SK-N-SH treated with all-trans-retinoic acid at 6 μM for 48 hours (cell line): ENCODE measurements around the gene XRCC1.
A peak's percentile ranks its signal among the peaks of the same experiment; 100 is the strongest.

Experiments
- ATAC-seq: fragments of 200-7000 bp; cut with Tn5 transposase; 3 replicates; pipeline ENCODE4 v1.9.1; 2020; ENCODE audit warnings: mild to moderate bottlenecking, moderate library complexity
- ARNTL ChIP-seq: fragments of 450-650 bp; formaldehyde crosslinking; IDR thresholded peaks from 2 replicates; pipeline ENCODE4 v1.5.0; 2020; ENCODE audit warnings: low read depth, mild to moderate bottlenecking, moderate library complexity, borderline replicate concordance
- BACH2 ChIP-seq: fragments of 250-450 bp; sonication (Bioruptor Pico); IDR thresholded peaks from 2 replicates; pipeline ENCODE4 v1.9.0; 2021; ENCODE audit warnings: mild to moderate bottlenecking, borderline replicate concordance
- CREB5 ChIP-seq: fragments of 250-450 bp; sonication (Bioruptor Pico); IDR thresholded peaks from 2 replicates; pipeline ENCODE4 v1.5.1; 2020; ENCODE audit warnings: low read depth, mild to moderate bottlenecking, moderate library complexity
- CSDC2 ChIP-seq: fragments of 250-450 bp; sonication (Bioruptor Pico); IDR thresholded peaks from 2 replicates; pipeline ENCODE4 v1.5.0; 2020; ENCODE audit warnings: mild to moderate bottlenecking, moderate library complexity
- CSRNP3 ChIP-seq: fragments of 250-450 bp; sonication (Bioruptor Pico); IDR thresholded peaks from 2 replicates; pipeline ENCODE4 v1.5.1; 2021; ENCODE audit warnings: mild to moderate bottlenecking, moderate library complexity
- GLIS3 ChIP-seq: fragments of 250-450 bp; sonication (Bioruptor Pico); IDR thresholded peaks from 2 replicates; pipeline ENCODE4 v1.5.0; 2020; ENCODE audit warnings: mild to moderate bottlenecking, moderate library complexity
- ISL1 ChIP-seq: fragments of 250-450 bp; sonication (Bioruptor Pico); IDR thresholded peaks from 2 replicates; pipeline ENCODE4 v2.1.2; 2022; ENCODE audit warnings: mild to moderate bottlenecking, moderate library complexity
- OSR1 ChIP-seq: fragments of 250-450 bp; sonication (Bioruptor Pico); IDR thresholded peaks from 2 replicates; pipeline ENCODE4 v1.8.0; 2022; ENCODE audit warnings: moderate library complexity, mild to moderate bottlenecking, inconsistent platforms
- PATZ1 ChIP-seq: fragments of 250-450 bp; sonication (Bioruptor Pico); IDR thresholded peaks from 2 replicates; pipeline ENCODE4 v1.8.0; 2020; ENCODE audit warnings: mild to moderate bottlenecking, moderate library complexity, borderline replicate concordance
- POU6F1 ChIP-seq: fragments of 250-450 bp; sonication (Bioruptor Pico); IDR thresholded peaks from 2 replicates; pipeline ENCODE4 v1.8.0; 2021; ENCODE audit warnings: low read depth, mild to moderate bottlenecking, moderate library complexity, borderline replicate concordance
- PPARA ChIP-seq: fragments of 250-450 bp; sonication (Bioruptor Pico); IDR thresholded peaks from 2 replicates; pipeline ENCODE4 v1.5.0; 2020; ENCODE audit warnings: mild to moderate bottlenecking, borderline replicate concordance
- RARB ChIP-seq: fragments of 250-450 bp; sonication (Bioruptor Pico); IDR thresholded peaks from 2 replicates; pipeline ENCODE4 v1.8.0; 2021; ENCODE audit warnings: mild to moderate bottlenecking, moderate library complexity
- SNAI2 ChIP-seq: fragments of 250-450 bp; sonication (Bioruptor Pico); IDR thresholded peaks from 2 replicates; pipeline ENCODE4 v1.5.0; 2020; ENCODE audit warnings: mild to moderate bottlenecking, moderate library complexity
- TOX ChIP-seq: fragments of 250-450 bp; sonication (Bioruptor Pico); IDR thresholded peaks from 2 replicates; pipeline ENCODE4 v1.8.0; 2021; ENCODE audit warnings: mild to moderate bottlenecking, moderate library complexity, borderline replicate concordance
- TSHZ2 ChIP-seq: fragments of 250-450 bp; sonication (Bioruptor Pico); IDR thresholded peaks from 2 replicates; pipeline ENCODE4 v1.5.0; 2020; ENCODE audit warnings: mild to moderate bottlenecking, moderate library complexity
- ZC3H10 ChIP-seq: fragments of 250-450 bp; sonication (Bioruptor Pico); IDR thresholded peaks from 2 replicates; pipeline ENCODE4 v1.5.1; 2021; ENCODE audit warnings: mild to moderate bottlenecking, moderate library complexity
- ZFP3 ChIP-seq: fragments of 250-450 bp; sonication (Bioruptor Pico); IDR thresholded peaks from 2 replicates; pipeline ENCODE4 v1.5.0; 2020; ENCODE audit warnings: mild to moderate bottlenecking, moderate library complexity
- ZNF565 ChIP-seq: fragments of 450-650 bp; formaldehyde crosslinking; conservative IDR thresholded peaks from 2 replicates; pipeline ENCODE4 v1.5.0; 2020; ENCODE audit warnings: low read depth, mild to moderate bottlenecking, moderate library complexity
- ZNF70 ChIP-seq: fragments of 450-650 bp; formaldehyde crosslinking; IDR thresholded peaks from 2 replicates; pipeline ENCODE4 v1.5.0; 2020; ENCODE audit warnings: mild to moderate bottlenecking, moderate library complexity
- ZNF8 ChIP-seq: fragments of 450-650 bp; formaldehyde crosslinking; IDR thresholded peaks from 2 replicates; pipeline ENCODE4 v1.5.0; 2020; ENCODE audit warnings: mild to moderate bottlenecking, moderate library complexity

Gene XRCC1

GRCh38 chr19:43595999-43596841 lies 20.9 kb upstream of the XRCC1 start, which contains the start of the genes IRGQ and ZNF576:
IRGQ (minus strand) TSS chr19:43596134; CDS start chr19:43595338, 796 bp downstream.
ZNF576 (plus strand) TSS chr19:43596595; CDS start chr19:43597109, 514 bp downstream.
- TF ChIP-seq ZNF70 (CRISPR knock-in tag) (no peak), ISL1 (no peak), OSR1 (no peak), ZC3H10 (no peak)
- ATAC-seq: peak; percentile 91

- TF ChIP-seq CREB5 (CRISPR knock-in tag) (no peak), ZNF8 (CRISPR knock-in tag) (no peak), CSRNP3 (CRISPR knock-in tag) (no peak), BACH2 (CRISPR knock-in tag) (no peak), CSDC2 (CRISPR knock-in tag) (no peak), ARNTL (no peak), ZFP3 (CRISPR knock-in tag) (peak; percentile 95), ZNF70 (CRISPR knock-in tag) (no peak)
- TF ChIP-seq, all 23 proteins: peak for 1
- peak; percentile 49 for ATAC-seq
Observed at GRCh38 chr19:43595605-43595998, 20.3 kb upstream of the XRCC1 start.

GRCh38 chr19:43594710-43595604 lies 19.6 kb upstream of the XRCC1 start:
- ATAC-seq: peak; percentile 68
- TF ChIP-seq PPARA (no peak), TSHZ2 (no peak), ISL1 (no peak), ARNTL (no peak), OSR1 (no peak), RARB (CRISPR knock-in tag) (no peak), CREB5 (CRISPR knock-in tag) (no peak), ZNF565 (CRISPR knock-in tag) (no peak), CSDC2 (CRISPR knock-in tag) (no peak), SNAI2 (no peak), TOX (CRISPR knock-in tag) (no peak), BACH2 (CRISPR knock-in tag) (no peak), ZNF8 (CRISPR knock-in tag) (no peak), POU6F1 (CRISPR knock-in tag) (no peak), GLIS3 (CRISPR knock-in tag) (no peak), CSRNP3 (CRISPR knock-in tag) (no peak), PATZ1 (no peak), ZNF70 (CRISPR knock-in tag) (no peak)
- TF ChIP-seq, all 23 proteins: peak for 0
